H1 (cell line): Measurements from ENCODE around the gene COPG1. TPM values are rescaled to one million over a fixed set of nuclear protein-coding genes. Genes with fewer than 3 reads are reported as not detected.

Experiments used
- CTCF ChIA-PET: fragments of 300-600 bp; sonication (Branson Sonifier 250); formaldehyde crosslinking; loops from one replicate; lab custom pipeline; 2021; ENCODE audit not compliant: partially characterized antibody; lab: Charles Lee
- POLR2A ChIA-PET: fragments of 300-600 bp; sonication (Branson Sonifier 250); formaldehyde crosslinking; loops from one replicate; lab custom pipeline; 2021; ENCODE audit warnings: inconsistent platforms; ENCODE audit not compliant: partially characterized antibody; lab: Charles Lee
- DNase-seq, 2 experiments: peaks; one replicate each; pipeline versions ENCODE4 v3.0.0 to v3.0.0-alpha.2; 2010 to 2022; ENCODE audit warnings: low spot score in 2 of 2, low read depth in 1 of 2, mixed read lengths in 1 of 2
- FAIRE-seq: peaks from 2 replicates; lab custom pipeline; 2011; peaks lifted over from hg19 to GRCh38; lab: Jason Lieb, UNC
- H2AFZ ChIP-seq: 2 replicates; pipeline ENCODE4 v1.8.1; 2012; ENCODE audit warnings: low read length, inconsistent platforms
- H2AK5ac ChIP-seq: 2 replicates; pipeline ENCODE4 v1.6.1; 2013; ENCODE audit warnings: low read depth, low read length
- H2BK120ac ChIP-seq: replicated peaks from 2 replicates; pipeline ENCODE3; 2013; ENCODE audit warnings: low read depth, low read length, inconsistent platforms
- H2BK12ac ChIP-seq: 2 replicates; pipeline ENCODE4 v1.6.1; 2013; ENCODE audit warnings: low read depth, low read length
- H2BK15ac ChIP-seq: 2 replicates; pipeline ENCODE4 v1.6.1; 2013; ENCODE audit warnings: low read length
- H2BK20ac ChIP-seq: 2 replicates; pipeline ENCODE4 v1.6.1; 2013; ENCODE audit warnings: low read length
- H2BK5ac ChIP-seq: 2 replicates; pipeline ENCODE4 v1.6.1; 2013; ENCODE audit warnings: low read depth, low read length
- H3K14ac ChIP-seq: 2 replicates; pipeline ENCODE4 v1.6.1; 2013; ENCODE audit warnings: inconsistent platforms; ENCODE audit not compliant: insufficient read length
- H3K18ac ChIP-seq: 2 replicates; pipeline ENCODE4 v1.6.1; 2013; ENCODE audit warnings: low read length; ENCODE audit errors: extremely low read depth
- H3K23ac ChIP-seq: 2 replicates; pipeline ENCODE4 v1.6.1; 2013; ENCODE audit warnings: inconsistent platforms; ENCODE audit not compliant: insufficient read length
- H3K23me2 ChIP-seq: 2 replicates; pipeline ENCODE4 v1.6.1; 2013; ENCODE audit warnings: low read depth, low read length
- H3K27ac ChIP-seq: 2 replicates; pipeline ENCODE4 v1.6.1; 2011; ENCODE audit warnings: low read depth, low read length, inconsistent platforms
- H3K27me3 ChIP-seq, 4 experiments: replicated peaks in 1 of 4; 1 replicate in 1 of 4; 2 replicates in 3 of 4; pipeline versions ENCODE4 v1.6.1 to v1.8.1; 2011 to 2013; ENCODE audit warnings: low read length in 3 of 4, mild to moderate bottlenecking in 3 of 4, inconsistent platforms in 2 of 4, mixed read lengths in 2 of 4, moderate library complexity in 1 of 4; ENCODE audit not compliant: control insufficient read depth in 3 of 4, insufficient read depth in 3 of 4; ENCODE audit errors: extremely low read depth in 1 of 4
- H3K36me3 ChIP-seq, 4 experiments: 2 replicates each; pipeline versions ENCODE4 v1.6.1 to v1.8.1; 2011 to 2013; ENCODE audit warnings: mild to moderate bottlenecking in 4 of 4, low read length in 3 of 4, moderate library complexity in 2 of 4, control low read depth in 1 of 4, inconsistent platforms in 1 of 4; ENCODE audit not compliant: insufficient read depth in 4 of 4, control insufficient read depth in 2 of 4
- H3K4ac ChIP-seq: replicated peaks from 2 replicates; pipeline ENCODE3; 2013; ENCODE audit warnings: low read length, low read depth, mixed read lengths, inconsistent platforms; ENCODE audit not compliant: insufficient read length
- H3K4me1 ChIP-seq, 4 experiments: replicated peaks in 1 of 4; 1 replicate in 1 of 4; 2 replicates in 3 of 4; pipeline versions ENCODE4 v1.6.1 to v1.8.1; 2011 to 2013; ENCODE audit warnings: low read length in 3 of 4, inconsistent platforms in 2 of 4, mixed read lengths in 1 of 4; ENCODE audit not compliant: insufficient read depth in 4 of 4, control insufficient read depth in 3 of 4
- H3K4me2 ChIP-seq, 2 experiments: 2 replicates each; pipeline versions ENCODE4 v1.6.1 to v1.8.1; 2011 to 2013; ENCODE audit warnings: low read depth in 2 of 2, low read length in 2 of 2, control low read depth in 1 of 2, inconsistent platforms in 1 of 2, mild to moderate bottlenecking in 1 of 2; ENCODE audit not compliant: insufficient read depth in 1 of 2
- H3K4me3 ChIP-seq, 4 experiments: fragments of 200-600, 300-600 bp in 1 of 4; sonication (generic), shearing (Covaris generic), sonication (Bioruptor Twin) in 1 of 4; 2 replicates each; pipeline versions ENCODE4 v1.5.1 to v1.8.1; 2011 to 2016; ENCODE audit warnings: low read length in 4 of 4, low read depth in 3 of 4, control low read depth in 2 of 4, inconsistent platforms in 2 of 4, mild to moderate bottlenecking in 2 of 4, mixed read lengths in 1 of 4, moderate library complexity in 1 of 4; ENCODE audit not compliant: insufficient read depth in 2 of 4; ENCODE audit errors: extremely low read depth in 1 of 4
- H3K56ac ChIP-seq: replicated peaks from 2 replicates; pipeline ENCODE3; 2013; ENCODE audit warnings: low read depth, mild to moderate bottlenecking, mixed read lengths, low read length, inconsistent platforms; ENCODE audit not compliant: insufficient read length
- H3K79me1 ChIP-seq: 2 replicates; pipeline ENCODE4 v1.6.1; 2013; ENCODE audit warnings: low read depth, low read length, control low read depth
- H3K79me2 ChIP-seq, 2 experiments: 2 replicates each; pipeline versions ENCODE4 v1.6.1 to v1.8.1; 2012 to 2013; ENCODE audit warnings: low read length in 2 of 2, mild to moderate bottlenecking in 2 of 2, inconsistent platforms in 1 of 2; ENCODE audit not compliant: insufficient read depth in 2 of 2, control insufficient read depth in 1 of 2
- H3K9ac ChIP-seq, 4 experiments: replicated peaks in 1 of 4; 1 replicate in 1 of 4; 2 replicates in 3 of 4; pipeline versions ENCODE4 v1.6.1 to v1.8.1; 2011 to 2013; ENCODE audit warnings: low read depth in 3 of 4, low read length in 3 of 4, control low read depth in 2 of 4, mild to moderate bottlenecking in 2 of 4, moderate library complexity in 2 of 4, inconsistent platforms in 1 of 4; ENCODE audit errors: extremely low read depth in 1 of 4
- H3K9me3 ChIP-seq, 2 experiments: 2 replicates each; pipeline versions ENCODE4 v1.6.1 to v1.8.1; 2012 to 2013; ENCODE audit warnings: mild to moderate bottlenecking in 2 of 2, moderate library complexity in 2 of 2, control low read depth in 1 of 2, inconsistent platforms in 1 of 2, low read depth in 1 of 2, low read length in 1 of 2, mixed read lengths in 1 of 2; ENCODE audit not compliant: insufficient read depth in 2 of 2
- H4K20me1 ChIP-seq, 2 experiments: replicated peaks in 1 of 2; 2 replicates each; pipeline versions ENCODE3 to v1.8.1; 2011 to 2013; ENCODE audit warnings: inconsistent platforms in 2 of 2, low read length in 2 of 2, mild to moderate bottlenecking in 1 of 2; ENCODE audit not compliant: insufficient read depth in 2 of 2, control insufficient read depth in 1 of 2
- H4K5ac ChIP-seq: 2 replicates; pipeline ENCODE4 v1.6.1; 2013; ENCODE audit warnings: low read length, low read depth, mixed read lengths, inconsistent platforms; ENCODE audit not compliant: insufficient read length
- H4K8ac ChIP-seq: 2 replicates; pipeline ENCODE4 v1.8.0; 2013; ENCODE audit warnings: mild to moderate bottlenecking, moderate library complexity, low read length, inconsistent platforms; ENCODE audit not compliant: insufficient read depth; ENCODE audit errors: extremely low read depth
- H4K91ac ChIP-seq: replicated peaks from 2 replicates; pipeline ENCODE3; 2013; ENCODE audit warnings: low read length, mixed read lengths, inconsistent platforms; ENCODE audit not compliant: insufficient read length
- BCL11A ChIP-seq, 2 experiments: IDR thresholded peaks; one replicate each; pipeline ENCODE4 v1.6.1; 2011; ENCODE audit warnings: low read depth in 2 of 2, low read length in 2 of 2, mild to moderate bottlenecking in 2 of 2
- HDAC2 ChIP-seq, 2 experiments: fragments of 300-600 bp in 1 of 2; sonication (generic) in 1 of 2; IDR thresholded peaks; 2 replicates each; pipeline ENCODE4 v1.6.1; 2011 to 2012; ENCODE audit warnings: low read depth in 2 of 2, low read length in 2 of 2, mild to moderate bottlenecking in 2 of 2, moderate library complexity in 2 of 2, borderline replicate concordance in 1 of 2, inconsistent platforms in 1 of 2
- HDAC6 ChIP-seq: IDR thresholded peaks from one replicate; pipeline ENCODE4 v1.7.1; 2012; ENCODE audit warnings: low read depth, mild to moderate bottlenecking, inconsistent platforms, low read length, moderate library complexity
- KDM4A ChIP-seq: IDR thresholded peaks from one replicate; pipeline ENCODE4 v1.7.1; 2012; ENCODE audit warnings: low read depth, mild to moderate bottlenecking, moderate library complexity, low read length, inconsistent platforms; ENCODE audit not compliant: severe bottlenecking
- MAFK ChIP-seq: IDR thresholded peaks from 2 replicates; pipeline ENCODE4 v1.6.1; 2012; ENCODE audit warnings: low read depth, mild to moderate bottlenecking, improper control_type of control experiment, low read length
- NRF1 ChIP-seq: IDR thresholded peaks from 2 replicates; pipeline ENCODE4 v1.6.1; 2011; ENCODE audit warnings: mild to moderate bottlenecking, low read depth, low read length, improper control_type of control experiment
- POLR2A ChIP-seq, 2 experiments: IDR thresholded peaks; 1 replicate in 1 of 2; 2 replicates in 1 of 2; pipeline ENCODE4 v1.6.1; 2011; ENCODE audit warnings: low read depth in 2 of 2, low read length in 2 of 2, mild to moderate bottlenecking in 2 of 2; ENCODE audit errors: control extremely low read depth in 1 of 2
- WGBS, 2 experiments: shearing (Covaris generic) in 1 of 2; methylation state at CpG; one replicate each; pipeline versions ENCODE4 v1.1.6 to v1.1.7; 2013 to 2015; ENCODE audit warnings: low lambda C conversion rate in 2 of 2, mixed read lengths in 2 of 2, inconsistent platforms in 1 of 2, low coverage in 1 of 2, missing lambda C conversion rate in 1 of 2; ENCODE audit not compliant: insufficient replicate concordance in 2 of 2, insufficient coverage in 1 of 2, insufficient read length in 1 of 2; ENCODE audit errors: extremely low coverage in 1 of 2, missing lambda C conversion rate in 1 of 2; 5-methylcytosine and 5-hydroxymethylcytosine counted together
- polyA plus RNA-seq, 7 experiments: library from polyadenylated mRNA; depleted of rRNA in 3 of 7; stranded (reverse) in 5 of 7; unstranded in 2 of 7; fragments of >200 nt in 5 of 7; fragments of 200-250 nt in 2 of 7; gene quantifications; 1 replicate in 5 of 7; 2 replicates in 1 of 7; 4 replicates in 1 of 7; pipeline versions ENCODE4 v1.2.1 to v1.2.3, GENCODE V29; 2011 to 2013; ENCODE audit warnings: missing spikeins in 2 of 7, mixed read lengths in 2 of 7
- total RNA-seq: library from RNA; stranded (reverse); fragmentation: NEBNext Ultra II Directional; extraction: Animal tissue kit (Norgen Biotek cat#: 25700); gene quantifications from 2 replicates; pipeline ENCODE4 v1.2.1, GENCODE V29; 2021
- TF ChIP-seq, protein P1 (sequence below): IDR thresholded peaks from 2 replicates; pipeline ENCODE4 v1.6.1; 2011; ENCODE audit warnings: low read length, improper control_type of control experiment

COPG1 gene
- total and polyA plus RNA-seq, 2 of the 8 experiments (the other 6 are each of a cell fraction or from before 2014, with no cell fraction given): 52.7 to 106 TPM

DNA sequence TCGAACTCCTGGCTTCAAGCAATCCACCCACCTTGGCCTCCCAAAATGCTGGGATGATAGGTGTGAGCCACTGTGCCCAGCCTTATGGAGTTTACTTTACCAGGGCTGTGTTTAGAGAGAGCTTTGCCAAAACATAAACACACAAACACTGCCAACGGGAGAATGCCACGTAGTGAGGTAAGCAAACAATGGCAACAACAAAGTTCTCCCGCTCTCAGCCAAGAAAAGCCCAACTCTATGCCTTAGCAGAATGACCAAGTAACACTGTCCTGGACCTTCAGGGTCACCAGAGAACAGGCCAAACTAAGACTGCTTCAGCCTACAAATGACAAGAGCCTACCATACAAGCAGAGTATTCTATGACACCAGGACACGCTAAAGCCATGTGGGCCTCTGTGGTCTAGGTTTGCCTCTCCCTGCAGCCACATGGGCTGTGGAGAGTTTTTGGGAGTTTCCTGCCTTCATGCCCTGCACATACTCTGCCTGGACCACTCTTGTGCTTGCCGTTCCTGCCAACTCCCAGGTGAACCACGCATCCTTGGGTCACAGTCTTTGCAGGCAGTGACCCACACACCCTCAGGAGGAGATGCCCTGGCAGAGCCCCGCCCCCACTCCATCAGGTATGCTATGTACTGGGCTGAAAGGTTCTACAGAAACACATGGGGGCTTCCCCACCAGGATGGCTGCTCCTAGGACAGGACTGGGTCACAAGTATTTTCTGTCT is 44.1 kb upstream of the COPG1 start:
- CTCF ChIA-PET: interaction anchor here (0.9 to 2.6 kb wide), 2 partner anchors 40 to 43 kb away, joined by 3 to 17 read pairs; no protein-coding TSS in a partner anchor
- Histone ChIP-seq H4K91ac (no peak overlapping the region), H3K9ac (no peak overlapping the region), H4K20me1 (no peaks in the 10 kb centered on the region), H2BK5ac (no peak overlapping the region), H3K79me2 (no peaks in the 10 kb centered on the region), H2AFZ (no peak overlapping the region), H3K27me3 (no peaks in the 10 kb centered on the region), H3K27ac (no peak overlapping the region), H3K4me1 (no peaks in the 10 kb centered on the region), H2BK20ac (no peak overlapping the region), H3K23me2 (no peaks in the 10 kb centered on the region), H2BK15ac (no peak overlapping the region; the same call in 1 of the 2 replicates), H2AK5ac (no peak overlapping the region), H3K18ac (no peak overlapping the region), H3K36me3 (no peaks in the 10 kb centered on the region), H3K79me1 (no peaks in the 10 kb centered on the region), H2BK120ac (no peak overlapping the region), H3K4ac (no peak overlapping the region), H3K4me3 (no peak overlapping the region), H3K23ac (no peak overlapping the region), H3K9me3 (no peaks in the 10 kb centered on the region), H4K8ac (no peak overlapping the region), H2BK12ac (no peak overlapping the region), H3K56ac (no peak overlapping the region), H3K14ac (no peak overlapping the region), H4K5ac (no peak overlapping the region), H3K4me2 (no peak overlapping the region)
- TF ChIP-seq POLR2A (IDR thresholded peaks at IDR 0.05; ENCODE audit: control extremely low read depth in 1 of 2, low read depth in 2 of 2, low read length in 2 of 2) (no peak), HDAC2 (IDR thresholded peaks at IDR 0.05; ENCODE audit: borderline replicate concordance in 1 of 2, low read depth in 2 of 2, low read length in 2 of 2) (no peak), HDAC6 (no peak), KDM4A (no peak), NRF1 (no peak), BCL11A (IDR thresholded peaks at IDR 0.05; ENCODE audit: low read depth in 2 of 2, low read length in 2 of 2) (no peak), MAFK (no peak)
- TF ChIP-seq, protein P1, sequence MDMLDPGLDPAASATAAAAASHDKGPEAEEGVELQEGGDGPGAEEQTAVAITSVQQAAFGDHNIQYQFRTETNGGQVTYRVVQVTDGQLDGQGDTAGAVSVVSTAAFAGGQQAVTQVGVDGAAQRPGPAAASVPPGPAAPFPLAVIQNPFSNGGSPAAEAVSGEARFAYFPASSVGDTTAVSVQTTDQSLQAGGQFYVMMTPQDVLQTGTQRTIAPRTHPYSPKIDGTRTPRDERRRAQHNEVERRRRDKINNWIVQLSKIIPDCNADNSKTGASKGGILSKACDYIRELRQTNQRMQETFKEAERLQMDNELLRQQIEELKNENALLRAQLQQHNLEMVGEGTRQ: no peak
- DNase-seq (peak in 1 of 2 experiments; percentile 50), FAIRE-seq (no peak)
- POLR2A ChIA-PET: no interaction called here
- WGBS, 2 experiments: 95% methylated on average over 8 of the region's 8 CpGs; no CpG with 5 or more reads in 1 of the 2 experiments
